ENCODE results near the gene DTHD1. TPM values are rescaled to one million over a fixed set of nuclear protein-coding genes. Genes with fewer than 3 reads are reported as not detected.

Gene DTHD1
- total and polyA plus RNA-seq, 10 donors: 0.18 to 12.2 (median 8.7) TPM

DNA sequence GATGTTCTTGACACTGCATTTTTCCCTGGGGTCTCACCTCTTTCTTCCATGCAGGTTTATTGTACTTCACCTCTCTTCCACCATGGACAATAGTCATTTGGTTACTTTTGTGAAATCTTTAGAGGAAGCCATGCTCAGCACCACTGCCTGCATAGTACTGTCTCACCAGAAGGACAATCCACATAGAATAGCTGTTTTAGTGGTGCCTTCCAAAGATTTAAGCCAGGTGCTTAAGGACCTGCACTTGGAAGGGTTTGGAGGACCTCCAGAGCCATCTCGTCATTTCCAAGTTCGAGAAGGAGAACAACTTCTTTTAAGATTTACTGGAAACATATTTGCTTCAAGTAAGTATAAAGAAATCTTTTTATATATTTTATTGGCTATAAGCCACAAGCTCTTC lies 26.7 kb downstream of the DTHD1 start:
- Histone ChIP-seq H3K27me3 (replicated peaks in 1 of 7) (no peaks in the 10 kb centered on the region), H3K4me1 (peaks cover 17 to 65% (median 40%) of the 10 kb centered on the region in 6 donors), H3K9me3 (no peaks in the 10 kb centered on the region), H3K36me3 (no peaks in the 10 kb centered on the region), H3K27ac (no peak overlapping the region), H3K4me3 (no peak overlapping the region)
- TF ChIP-seq POLR2AphosphoS5 (IDR thresholded peaks at IDR 0.05): no peak
- no peak for TF ChIP-seq POLR2A (IDR thresholded peaks at IDR 0.05)
- TF ChIP-seq, protein P1, sequence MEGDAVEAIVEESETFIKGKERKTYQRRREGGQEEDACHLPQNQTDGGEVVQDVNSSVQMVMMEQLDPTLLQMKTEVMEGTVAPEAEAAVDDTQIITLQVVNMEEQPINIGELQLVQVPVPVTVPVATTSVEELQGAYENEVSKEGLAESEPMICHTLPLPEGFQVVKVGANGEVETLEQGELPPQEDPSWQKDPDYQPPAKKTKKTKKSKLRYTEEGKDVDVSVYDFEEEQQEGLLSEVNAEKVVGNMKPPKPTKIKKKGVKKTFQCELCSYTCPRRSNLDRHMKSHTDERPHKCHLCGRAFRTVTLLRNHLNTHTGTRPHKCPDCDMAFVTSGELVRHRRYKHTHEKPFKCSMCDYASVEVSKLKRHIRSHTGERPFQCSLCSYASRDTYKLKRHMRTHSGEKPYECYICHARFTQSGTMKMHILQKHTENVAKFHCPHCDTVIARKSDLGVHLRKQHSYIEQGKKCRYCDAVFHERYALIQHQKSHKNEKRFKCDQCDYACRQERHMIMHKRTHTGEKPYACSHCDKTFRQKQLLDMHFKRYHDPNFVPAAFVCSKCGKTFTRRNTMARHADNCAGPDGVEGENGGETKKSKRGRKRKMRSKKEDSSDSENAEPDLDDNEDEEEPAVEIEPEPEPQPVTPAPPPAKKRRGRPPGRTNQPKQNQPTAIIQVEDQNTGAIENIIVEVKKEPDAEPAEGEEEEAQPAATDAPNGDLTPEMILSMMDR (IDR thresholded peaks at IDR 0.05 in 8 of 11, conservative IDR thresholded peaks at IDR 0.05 in 3 of 11): no peak
- no peak for DNase-seq
- intact Hi-C loops (cut with DNase I; ENCODE audit: low total_unique reads): no loop called here
- WGBS, 5 donors: 48 to 95% (median 88%) methylated on average over 2 of the region's 2 CpGs

DNA sequence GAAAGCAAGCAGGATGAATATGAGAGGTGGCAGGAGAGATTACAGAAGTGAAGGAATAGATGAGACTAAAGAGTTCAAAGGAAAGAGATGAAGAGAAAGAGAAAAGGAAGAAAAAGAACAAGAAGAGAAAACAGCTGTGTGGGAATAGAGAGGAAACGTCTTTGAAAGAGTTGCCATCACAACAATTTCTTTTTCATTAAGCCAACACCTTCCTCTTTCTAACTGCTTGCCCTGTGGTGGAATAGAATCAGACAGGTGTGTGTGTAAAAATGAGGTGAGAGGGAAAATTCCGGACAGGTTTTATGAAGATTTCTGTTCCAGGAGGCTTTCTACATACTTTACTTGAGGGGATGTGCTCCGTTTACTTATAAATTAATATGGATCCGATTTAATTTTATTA lies 28.8 kb downstream of the DTHD1 start:
- peak overlapping the region in 7 of 8 donors; percentile 4 to 85 (median 74) for H3K27ac ChIP-seq
- peaks cover 20 to 65% (median 42%) of the 10 kb centered on the region in 6 donors for H3K4me1 ChIP-seq
- no peak for DNase-seq
- 23 to 45% (median 38%) methylated on average over 4 of the region's 4 CpGs for WGBS, 5 donors
- H3K4me3 ChIP-seq: peak overlapping the region in 3 of 8 donors; percentile 8 to 46 (median 16)
- H3K9me3 ChIP-seq: no peaks in the 10 kb centered on the region
- intact Hi-C loops (cut with DNase I; ENCODE audit: low total_unique reads): no loop called here
- no peaks in the 10 kb centered on the region for H3K27me3 ChIP-seq (replicated peaks in 1 of 7)
- H3K36me3 ChIP-seq: no peaks in the 10 kb centered on the region
- TF ChIP-seq, protein P1 (IDR thresholded peaks at IDR 0.05 in 8 of 11, conservative IDR thresholded peaks at IDR 0.05 in 3 of 11): no peak
- TF ChIP-seq POLR2AphosphoS5 (IDR thresholded peaks at IDR 0.05): no peak
- no peak for TF ChIP-seq POLR2A (IDR thresholded peaks at IDR 0.05)

DNA sequence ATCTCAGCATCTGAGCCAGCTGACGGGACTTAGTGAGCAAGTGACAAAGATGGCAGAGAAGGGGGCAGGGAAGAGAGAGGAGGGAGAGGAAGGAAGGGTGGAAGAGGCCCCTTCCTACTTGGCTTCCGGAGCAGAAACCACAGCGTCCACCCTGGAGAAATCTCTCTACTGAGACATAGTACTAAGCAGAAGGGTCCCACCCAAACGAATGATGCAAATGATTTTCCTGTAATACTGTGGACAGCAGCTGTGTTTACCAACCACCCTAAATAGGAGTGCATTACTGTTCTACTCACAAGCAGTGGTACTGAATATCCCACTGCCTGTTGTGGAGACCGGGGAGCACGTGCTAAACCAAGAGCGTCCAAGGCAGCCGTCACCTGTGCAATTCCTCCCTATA lies 29.4 kb downstream of the DTHD1 start:
- WGBS, 5 donors: 8 to 24% (median 14%) methylated on average over 8 of the region's 8 CpGs
- Histone ChIP-seq H3K27ac (peak overlapping the region in 7 of 8 donors; percentile 4 to 85 (median 74)), H3K9me3 (no peaks in the 10 kb centered on the region), H3K4me1 (peaks cover 20 to 59% (median 42%) of the 10 kb centered on the region in 6 donors), H3K36me3 (no peaks in the 10 kb centered on the region), H3K4me3 (peak overlapping the region in 3 of 8 donors; percentile 8 to 46 (median 16)), H3K27me3 (replicated peaks in 1 of 7) (no peaks in the 10 kb centered on the region)
- intact Hi-C loops (cut with DNase I; ENCODE audit: low total_unique reads): no loop called here
- TF ChIP-seq POLR2A (IDR thresholded peaks at IDR 0.05) (no peak), POLR2AphosphoS5 (IDR thresholded peaks at IDR 0.05) (peak in 2 of 3 donors; percentile 28 to 79)
- TF ChIP-seq, protein P1 (IDR thresholded peaks at IDR 0.05 in 8 of 11, conservative IDR thresholded peaks at IDR 0.05 in 3 of 11): no peak
- DNase-seq: peak; percentile 66

DNA sequence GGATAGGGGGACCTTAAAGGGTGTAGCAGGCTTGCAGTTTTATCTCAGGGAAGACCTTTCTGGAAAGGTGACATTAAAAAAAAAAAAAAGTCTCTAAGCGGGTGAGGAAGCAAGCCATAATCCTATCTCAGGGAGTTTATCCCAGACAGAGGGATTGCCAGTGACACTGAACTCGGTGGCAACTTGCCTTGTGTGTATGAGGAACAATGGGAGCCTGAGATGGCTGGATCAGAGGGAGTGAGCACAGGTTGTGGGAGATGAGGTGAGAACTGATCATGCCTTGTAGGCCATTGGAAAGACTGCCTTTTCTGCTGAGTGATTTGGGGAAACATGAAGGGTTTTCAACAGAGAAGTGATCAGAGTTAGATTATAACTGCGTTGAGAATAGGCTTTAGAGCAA lies 31.1 kb downstream of the DTHD1 start:
- H3K4me1 ChIP-seq: peaks cover 20 to 61% (median 42%) of the 10 kb centered on the region in 6 donors
- intact Hi-C loops (cut with DNase I; ENCODE audit: low total_unique reads): no loop called here
- H3K36me3 ChIP-seq: no peaks in the 10 kb centered on the region
- no peak overlapping the region for H3K4me3 ChIP-seq
- no peaks in the 10 kb centered on the region for H3K9me3 ChIP-seq
- no peaks in the 10 kb centered on the region for H3K27me3 ChIP-seq (replicated peaks in 1 of 7)
- WGBS, 5 donors: 74 to 90% (median 86%) methylated on average over 3 of the region's 3 CpGs
- peak overlapping the region in 3 of 8 donors; percentile 64 to 83 (median 80) for H3K27ac ChIP-seq
- DNase-seq: no peak
- TF ChIP-seq POLR2AphosphoS5 (IDR thresholded peaks at IDR 0.05): no peak
- TF ChIP-seq, protein P1 (IDR thresholded peaks at IDR 0.05 in 8 of 11, conservative IDR thresholded peaks at IDR 0.05 in 3 of 11): no peak
- TF ChIP-seq POLR2A (IDR thresholded peaks at IDR 0.05): no peak
